Gastrocnemius medialis (tissue), 4 donors: ENCODE results near the gene NSMCE1.

Experiments used
- CTCF ChIP-seq, 5 experiments: fragments of 450-650 bp in 3 of 5; fragments of 200-600 bp in 2 of 5; sonication (generic) in 2 of 5; IDR thresholded peaks in 4 of 5; conservative IDR thresholded peaks in 1 of 5; 1 replicate in 4 of 5; 2 replicates in 1 of 5; pipeline ENCODE4 v1.5.1; 2016 to 2019; ENCODE audit warnings: antibody characterized with exemption in 5 of 5, mild to moderate bottlenecking in 3 of 5, moderate library complexity in 3 of 5
- POLR2A ChIP-seq, 2 donors: fragments of 450-650 bp; IDR thresholded peaks; one replicate each; pipeline ENCODE4 v1.6.1; 2017; ENCODE audit warnings: antibody characterized with exemption in 2 of 2, mild to moderate bottlenecking in 2 of 2, moderate library complexity in 2 of 2

- no peak for TF ChIP-seq CTCF (IDR thresholded peaks at IDR 0.05 in 4 of 5, conservative IDR thresholded peaks at IDR 0.05 in 1 of 5)
- no peak for TF ChIP-seq POLR2A (IDR thresholded peaks at IDR 0.05)
Observed at GRCh38 chr16:27197004-27197403, 71.6 kb downstream of the NSMCE1 start.
